Activated naive CD4-positive, alpha-beta T cell treated with anti-CD3 and anti-CD28 coated beads for 36 hours (primary cell): ENCODE measurements around the gene DLX3. TPM values are rescaled to one million over a fixed set of nuclear protein-coding genes. Genes with fewer than 3 reads are reported as not detected.
"Not testable (repeated sequence)": the region's sequence is repeated elsewhere in the genome, so short reads cannot be mapped to it uniquely, and the experiment has no call there.

Source experiments
- CTCF ChIA-PET: fragments of 350-600 bp; sonication (Branson Sonifier 250); formaldehyde crosslinking; loops from one replicate; lab custom pipeline; 2021; ENCODE audit warnings: antibody characterized with exemption; lab: Charles Lee
- DNase-seq: peaks from one replicate; pipeline ENCODE4 v3.0.0-alpha.2; 2020
- H3K27ac Mint-ChIP-seq: one replicate; pipeline ENCODE4 v1.8.0; 2021; ENCODE audit warnings: mild to moderate bottlenecking, mixed read lengths
- H3K27me3 Mint-ChIP-seq: one replicate; pipeline ENCODE4 v1.8.0; 2021; ENCODE audit warnings: low read depth, mixed read lengths
- H3K36me3 Mint-ChIP-seq: one replicate; pipeline ENCODE4 v1.8.0; 2021; ENCODE audit warnings: low read depth, mixed read lengths
- H3K4me1 Mint-ChIP-seq: one replicate; pipeline ENCODE4 v1.8.0; 2021; ENCODE audit warnings: low read depth, mixed read lengths
- H3K4me3 Mint-ChIP-seq: one replicate; pipeline ENCODE4 v1.8.0; 2021; ENCODE audit warnings: mild to moderate bottlenecking, moderate library complexity, mixed read lengths
- H3K9me3 Mint-ChIP-seq: one replicate; pipeline ENCODE4 v1.8.0; 2021; ENCODE audit warnings: mixed read lengths
- intact Hi-C: fragments of 100-400 bp; cut with micrococcal nuclease; formaldehyde crosslinking; loops from one replicate; pipeline ENCODE4 v1.15.1; 2023
- total RNA-seq, 2 experiments: library from RNA; stranded (reverse); gene quantifications; one replicate each; pipeline ENCODE4 v1.2.3, GENCODE V29; 2021

DLX3 gene
- total RNA-seq, result not detected

GRCh38 chr17:49995055-49995738 lies at the start of gene DLX3:
Gene DLX3, minus strand, starts transcription at chr17:49995224. Its CDS starts 226 bp downstream, at chr17:49994998.
- Mint-ChIP-seq H3K4me3 (peak within 1 kb of the TSS; percentile 66), H3K27me3 (peaks cover 64% of the 10 kb centered on the region), H3K4me1 (peaks cover 27% of the 10 kb centered on the region), H3K36me3 (no peaks in the 10 kb centered on the region), H3K9me3 (no peaks in the 10 kb centered on the region), H3K27ac (no peak within 1 kb of the TSS)
- CTCF ChIA-PET, result interaction anchor here (0.5 to 7.0 kb wide), 19 partner anchors 7 to 438 kb away, joined by 3 to 184 read pairs (median 26); partner anchors contain the start of gene PDK2
- intact Hi-C loops, result loop anchor here (2.0 kb wide), 1 partner anchor 30 kb away; no protein-coding TSS in a partner anchor
- peak; percentile 50 for DNase-seq

GRCh38 chr17:50044483-50044882 lies 49.5 kb upstream of the DLX3 start:
- Mint-ChIP-seq H3K9me3 (no peaks in the 10 kb centered on the region), H3K4me1 (peaks cover 16% of the 10 kb centered on the region), H3K27ac (no peak overlapping the region), H3K36me3 (no peaks in the 10 kb centered on the region), H3K4me3 (no peak overlapping the region), H3K27me3 (peaks cover under 1% of the 10 kb centered on the region)
- CTCF ChIA-PET, result interaction anchor here (1.7 to 2.2 kb wide), 2 partner anchors 12 to 50 kb away, joined by 6 to 12 read pairs; partner anchors contain the start of gene ITGA3
- intact Hi-C loops, result no loop called here
- no peak for DNase-seq

- no peak for DNase-seq
- H3K27me3 Mint-ChIP-seq, result no peaks in the 10 kb centered on the region
- intact Hi-C loops, result no loop called here
- H3K4me1 Mint-ChIP-seq, result peaks cover 11% of the 10 kb centered on the region
- H3K9me3 Mint-ChIP-seq, result no peaks in the 10 kb centered on the region
- no peak overlapping the region for H3K27ac Mint-ChIP-seq
- CTCF ChIA-PET, result interaction anchor here (1.1 kb wide), 1 partner anchor 13 kb away, joined by 6 read pairs; no protein-coding TSS in a partner anchor
- no peak overlapping the region for H3K4me3 Mint-ChIP-seq
- H3K36me3 Mint-ChIP-seq, result no peaks in the 10 kb centered on the region
These were observed 48.5 kb upstream of the DLX3 start for GRCh38 chr17:50043290-50044148.

- no peaks in the 10 kb centered on the region for H3K9me3 Mint-ChIP-seq
- no peak for DNase-seq
- no peaks in the 10 kb centered on the region for H3K27me3 Mint-ChIP-seq
- H3K27ac Mint-ChIP-seq, result no peak overlapping the region
- H3K4me1 Mint-ChIP-seq, result peaks cover 2% of the 10 kb centered on the region
- no peaks in the 10 kb centered on the region for H3K36me3 Mint-ChIP-seq
- intact Hi-C loops, result no loop called here
- CTCF ChIA-PET, result interaction anchor here (0.6 kb wide), 1 partner anchor 44 kb away, joined by 3 read pairs; no protein-coding TSS in a partner anchor
- H3K4me3 Mint-ChIP-seq, result no peak overlapping the region
These were observed 47.2 kb upstream of the DLX3 start for GRCh38 chr17:50042211-50042610.

DNA sequence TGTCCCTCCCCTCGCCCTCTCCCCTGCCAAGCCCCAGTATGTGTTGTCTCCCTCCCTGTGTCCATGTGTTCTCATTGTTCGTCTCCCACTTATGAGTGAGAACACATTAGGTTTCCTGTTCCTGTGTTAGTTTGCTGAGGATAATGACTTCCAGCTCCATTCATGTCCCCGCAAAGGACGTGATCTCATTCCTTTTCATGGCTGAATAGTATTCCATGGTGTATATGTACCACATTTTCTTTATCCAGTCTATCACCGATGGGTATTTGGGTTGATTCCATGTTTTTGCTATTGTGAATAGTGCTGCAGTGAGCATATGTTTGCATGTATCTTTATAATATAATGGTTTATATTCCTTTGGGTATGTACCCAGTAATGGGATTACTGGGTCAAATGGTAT lies 45.5 kb upstream of the DLX3 start:
- CTCF ChIA-PET, result interaction anchor here (1.2 to 1.8 kb wide), 2 partner anchors 16 to 47 kb away, joined by 3 to 5 read pairs; no protein-coding TSS in a partner anchor
- DNase-seq, intact Hi-C loops, H3K4me1 Mint-ChIP-seq, H3K27ac Mint-ChIP-seq, H3K4me3 Mint-ChIP-seq, H3K9me3 Mint-ChIP-seq, H3K27me3 Mint-ChIP-seq, H3K36me3 Mint-ChIP-seq: not testable (repeated sequence)

DNA sequence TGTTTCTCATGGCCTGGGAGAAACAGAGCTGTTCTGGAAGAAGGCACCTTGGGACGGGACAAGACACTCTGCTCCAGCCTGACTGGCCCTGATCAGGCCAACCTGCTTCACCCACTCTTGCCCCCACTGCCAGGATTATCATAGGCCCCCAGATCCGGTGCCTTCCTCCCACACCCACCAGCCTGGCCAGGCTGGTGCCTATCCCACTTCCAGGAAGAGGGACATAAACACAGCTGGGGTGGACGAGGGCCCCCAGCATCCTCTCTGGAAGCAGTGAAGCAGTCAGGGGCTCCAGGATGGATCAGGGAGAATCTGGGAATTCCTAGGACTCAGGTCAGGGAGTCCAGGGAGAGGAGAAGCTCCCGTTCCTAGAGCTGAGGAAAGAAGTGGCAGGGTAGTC lies 44.0 kb upstream of the DLX3 start:
- no peaks in the 10 kb centered on the region for H3K36me3 Mint-ChIP-seq
- no peak overlapping the region for H3K27ac Mint-ChIP-seq

GRCh38 chr17:50037321-50038107 lies 42.5 kb upstream of the DLX3 start:
- DNase-seq, result no peak
- Mint-ChIP-seq H3K36me3 (no peaks in the 10 kb centered on the region), H3K9me3 (no peaks in the 10 kb centered on the region), H3K4me3 (no peak overlapping the region), H3K27me3 (no peaks in the 10 kb centered on the region), H3K27ac (no peak overlapping the region), H3K4me1 (no peaks in the 10 kb centered on the region)
- CTCF ChIA-PET, result no interaction called here
- intact Hi-C loops, result no loop called here

More for the DNA sequence above, 44.0 kb upstream of the DLX3 start:
- no peaks in the 10 kb centered on the region for H3K27me3 Mint-ChIP-seq
- no peaks in the 10 kb centered on the region for H3K4me1 Mint-ChIP-seq
- CTCF ChIA-PET, result interaction anchor here (0.6 to 1.8 kb wide), 3 partner anchors 48 to 629 kb away, joined by 3 to 5 read pairs (median 3); no protein-coding TSS in a partner anchor
- no peak overlapping the region for H3K4me3 Mint-ChIP-seq
- intact Hi-C loops, result no loop called here
- DNase-seq, result no peak
- no peaks in the 10 kb centered on the region for H3K9me3 Mint-ChIP-seq

- DNase-seq, result no peak
- H3K4me3 Mint-ChIP-seq, result no peak overlapping the region
- CTCF ChIA-PET, result no interaction called here
- no peaks in the 10 kb centered on the region for H3K4me1 Mint-ChIP-seq
- no peaks in the 10 kb centered on the region for H3K9me3 Mint-ChIP-seq
- no peak overlapping the region for H3K27ac Mint-ChIP-seq
- intact Hi-C loops, result no loop called here
- no peaks in the 10 kb centered on the region for H3K36me3 Mint-ChIP-seq
- no peaks in the 10 kb centered on the region for H3K27me3 Mint-ChIP-seq
These were observed 41.6 kb upstream of the DLX3 start for GRCh38 chr17:50036455-50037261.

- Mint-ChIP-seq H3K27ac (no peak overlapping the region), H3K4me3 (no peak overlapping the region), H3K36me3 (no peaks in the 10 kb centered on the region), H3K4me1 (no peaks in the 10 kb centered on the region), H3K27me3 (no peaks in the 10 kb centered on the region), H3K9me3 (no peaks in the 10 kb centered on the region)
- CTCF ChIA-PET, result no interaction called here
- no peak for DNase-seq
- intact Hi-C loops, result no loop called here
These were observed 40.9 kb upstream of the DLX3 start for GRCh38 chr17:50035945-50036344.

DNA sequence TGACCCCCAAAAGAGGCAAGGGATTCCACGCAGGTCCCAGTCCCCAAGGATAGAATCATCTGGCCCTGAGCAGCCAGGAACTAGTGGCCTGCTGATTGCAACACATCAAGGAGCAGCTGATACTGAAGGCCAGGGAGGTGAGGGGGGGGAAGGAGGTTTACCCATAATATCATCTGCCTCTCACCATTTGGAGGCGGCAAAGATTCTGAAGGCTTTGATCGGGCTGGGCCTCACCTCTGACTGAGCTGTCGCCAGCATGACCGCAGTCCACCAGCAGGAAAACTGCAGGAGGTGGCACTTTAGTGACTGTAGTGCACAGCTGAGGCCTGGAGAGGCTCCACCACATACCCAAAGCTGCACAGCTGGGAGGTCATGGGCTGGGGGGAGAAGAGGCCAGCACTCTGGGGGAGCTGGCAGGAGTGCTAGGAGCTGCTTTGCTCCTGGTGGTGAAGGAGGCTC lies 40.4 kb upstream of the DLX3 start:
- intact Hi-C loops, result no loop called here

More for the DNA sequence above, 40.4 kb upstream of the DLX3 start:
- H3K9me3 Mint-ChIP-seq, result no peaks in the 10 kb centered on the region
- no peak overlapping the region for H3K27ac Mint-ChIP-seq
- CTCF ChIA-PET, result interaction anchor here (0.7 to 1.7 kb wide), 2 partner anchors 39 to 52 kb away, joined by 3 to 7 read pairs; no protein-coding TSS in a partner anchor
- H3K4me3 Mint-ChIP-seq, result no peak overlapping the region
- no peak for DNase-seq
- no peaks in the 10 kb centered on the region for H3K36me3 Mint-ChIP-seq
- H3K4me1 Mint-ChIP-seq, result no peaks in the 10 kb centered on the region
- H3K27me3 Mint-ChIP-seq, result peaks cover 1% of the 10 kb centered on the region
